GM12891 (cell line): Measurements from ENCODE around the gene ESR1.

ENCODE experiments used
- PAX5 ChIP-seq: IDR thresholded peaks from 2 replicates; pipeline ENCODE4 v1.6.1; 2011; ENCODE audit warnings: low read length, moderate library complexity, mild to moderate bottlenecking; ENCODE audit not compliant: insufficient read depth, severe bottlenecking
- SPI1 ChIP-seq: IDR thresholded peaks from 2 replicates; pipeline ENCODE4 v1.6.1; 2011; ENCODE audit warnings: low read depth, low read length, control low read depth

DNA sequence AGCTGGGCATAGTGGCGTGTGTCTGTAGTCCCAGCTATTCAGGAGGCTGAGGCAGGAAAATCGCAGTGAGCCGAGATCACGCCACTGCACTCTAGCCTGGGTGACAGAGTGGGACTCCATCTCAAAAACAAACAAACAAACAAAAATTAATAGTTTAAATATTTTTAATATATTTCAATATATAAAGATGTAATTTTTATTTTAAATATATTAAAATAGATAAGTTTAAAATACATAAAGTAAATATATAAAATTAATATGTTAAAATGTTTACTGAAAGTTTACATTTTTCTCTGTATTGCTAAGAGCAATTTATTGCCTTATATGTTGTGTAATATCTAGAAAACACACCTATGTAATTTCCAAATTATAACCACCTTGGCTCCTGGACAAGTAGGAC lies 44.7 kb upstream of the ESR1 start:
- TF ChIP-seq SPI1 (no peak), PAX5 (no peak)
